A673 (cell line): ENCODE measurements around the gene GIT2.

Source experiments
- CTCF ChIP-seq: fragments of 300-800, 200-600 bp; sonication (generic); conservative IDR thresholded peaks from 2 replicates; pipeline ENCODE4 v1.5.1; 2017; ENCODE audit warnings: low read depth, mild to moderate bottlenecking, antibody characterized with exemption, low read length, moderate library complexity, mixed read lengths
- EZH2 ChIP-seq: fragments of 200-600 bp; sonication (generic); IDR thresholded peaks from 2 replicates; pipeline ENCODE4 v1.6.1; 2017; ENCODE audit warnings: borderline replicate concordance, low read depth, mild to moderate bottlenecking, mixed read lengths, antibody characterized with exemption, low read length; ENCODE audit not compliant: poor library complexity, severe bottlenecking

- no peak for TF ChIP-seq CTCF
- no peak for TF ChIP-seq EZH2
Measured at GRCh38 chr12:109989380-109989779, 6.8 kb downstream of the GIT2 start.
